ENCODE data around the gene BMF. TPM values are rescaled to one million over a fixed set of nuclear protein-coding genes. Genes with fewer than 3 reads are reported as not detected.

The BMF gene
- total RNA-seq, 1 donor from 2014 or later = 23.0 TPM

- Mint-ChIP-seq H3K27ac (ENCODE audit: unreplicated experiment) (peak overlapping the region; percentile 81), H3K4me3 (peak overlapping the region; percentile 31), H3K27me3 (ENCODE audit: low read depth) (peaks cover 2% of the 10 kb centered on the region), H3K36me3 (ENCODE audit: low read depth) (no peaks in the 10 kb centered on the region), H3K4me1 (peaks cover 26% of the 10 kb centered on the region), H3K9me3 (no peaks in the 10 kb centered on the region)
- DNase-seq (ENCODE audit: low read depth, low spot score) = no peak
- no peak for TF ChIP-seq CTCF (conservative IDR thresholded peaks at IDR 0.05)
Measured at GRCh38 chr15:40054855-40055575, 53.7 kb downstream of the BMF start.

GRCh38 chr15:40054605-40054854 is 54.1 kb downstream of the BMF start:
- no peak for TF ChIP-seq CTCF (conservative IDR thresholded peaks at IDR 0.05)
- H3K4me1 Mint-ChIP-seq = peaks cover 27% of the 10 kb centered on the region
- no peaks in the 10 kb centered on the region for H3K9me3 Mint-ChIP-seq

DNA sequence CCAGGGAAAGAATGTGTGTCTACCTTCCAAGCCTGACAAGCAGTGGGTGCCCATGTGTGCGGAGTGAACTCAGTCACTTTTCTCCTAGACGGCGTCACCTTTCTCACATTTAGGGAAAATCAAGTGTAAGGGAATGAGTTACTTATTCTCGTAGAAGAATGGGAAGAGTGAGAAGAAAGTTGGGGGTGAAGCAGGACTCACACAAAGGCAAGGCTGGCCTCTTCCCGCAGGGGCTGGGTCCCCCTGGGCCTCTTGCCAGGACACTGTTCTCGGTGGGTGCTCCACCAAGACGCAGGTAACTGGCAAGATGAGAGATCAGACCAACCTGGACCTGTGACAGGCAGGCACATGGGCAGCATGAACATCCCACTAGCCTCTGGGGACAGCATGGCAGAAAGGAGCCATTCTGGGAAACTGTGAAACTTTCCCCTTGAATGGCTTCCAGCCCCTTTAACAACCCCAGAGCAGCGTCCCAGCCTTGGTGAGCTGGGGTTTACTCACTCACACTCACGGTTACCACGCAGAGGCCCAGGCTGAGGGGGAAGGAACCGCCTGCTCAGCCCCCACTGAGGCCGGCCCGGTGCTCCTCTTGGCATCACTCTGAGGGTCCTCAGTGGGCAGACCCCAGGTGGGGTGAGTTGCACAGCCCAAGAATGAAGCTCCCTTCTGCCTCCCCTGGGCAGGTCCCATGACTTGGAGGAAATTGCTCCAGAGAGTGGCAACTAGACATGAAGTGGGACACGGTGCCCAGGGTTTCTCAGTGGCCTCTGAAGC is 54.7 kb downstream of the BMF start:
- Mint-ChIP-seq H3K4me1 (peaks cover 27% of the 10 kb centered on the region), H3K36me3 (ENCODE audit: low read depth) (no peaks in the 10 kb centered on the region), H3K27ac (ENCODE audit: unreplicated experiment) (peak overlapping the region; percentile 74), H3K4me3 (no peak overlapping the region), H3K27me3 (ENCODE audit: low read depth) (peaks cover 2% of the 10 kb centered on the region), H3K9me3 (no peaks in the 10 kb centered on the region)
- no peak for TF ChIP-seq CTCF (conservative IDR thresholded peaks at IDR 0.05)
- DNase-seq (ENCODE audit: low read depth, low spot score) = no peak

More at GRCh38 chr15:40054605-40054854, 54.1 kb downstream of the BMF start:
- Mint-ChIP-seq H3K27ac (ENCODE audit: unreplicated experiment) (no peak overlapping the region), H3K27me3 (ENCODE audit: low read depth) (peaks cover 2% of the 10 kb centered on the region), H3K36me3 (ENCODE audit: low read depth) (no peaks in the 10 kb centered on the region), H3K4me3 (no peak overlapping the region)
- DNase-seq (ENCODE audit: low read depth, low spot score) = no peak

GRCh38 chr15:40053079-40053830 is 55.4 kb downstream of the BMF start:
- H3K4me1 Mint-ChIP-seq = peaks cover 28% of the 10 kb centered on the region
- H3K36me3 Mint-ChIP-seq (ENCODE audit: low read depth) = no peaks in the 10 kb centered on the region
- H3K27ac Mint-ChIP-seq (ENCODE audit: unreplicated experiment) = peak overlapping the region; percentile 74
- no peak for DNase-seq (ENCODE audit: low read depth, low spot score)
- TF ChIP-seq CTCF (conservative IDR thresholded peaks at IDR 0.05) = no peak
- H3K4me3 Mint-ChIP-seq = no peak overlapping the region
- H3K9me3 Mint-ChIP-seq = no peaks in the 10 kb centered on the region
- H3K27me3 Mint-ChIP-seq (ENCODE audit: low read depth) = peaks cover 2% of the 10 kb centered on the region

DNA sequence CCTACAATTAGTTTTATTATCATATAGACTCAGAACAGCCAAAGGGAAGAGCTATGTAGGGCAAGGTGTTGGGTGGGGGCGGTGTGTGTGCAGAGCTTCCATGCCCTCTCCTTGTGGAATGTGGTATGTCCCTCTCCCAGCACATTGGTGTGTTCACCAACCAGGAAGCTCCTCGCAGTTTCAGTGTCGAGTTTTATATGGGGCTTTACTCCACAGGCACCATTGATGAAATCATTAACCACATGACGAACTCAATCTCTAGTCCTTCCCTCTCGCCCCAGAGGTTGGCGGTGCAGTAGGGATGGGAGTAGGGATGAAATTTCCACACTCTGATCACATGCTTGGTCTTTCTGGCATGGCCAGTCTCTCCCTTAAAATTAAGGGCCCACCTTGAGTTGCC is 56.1 kb downstream of the BMF start:
- Mint-ChIP-seq H3K27me3 (ENCODE audit: low read depth) (peaks cover 2% of the 10 kb centered on the region), H3K27ac (ENCODE audit: unreplicated experiment) (peak overlapping the region; percentile 9), H3K9me3 (no peaks in the 10 kb centered on the region), H3K4me1 (peaks cover 31% of the 10 kb centered on the region), H3K4me3 (no peak overlapping the region), H3K36me3 (ENCODE audit: low read depth) (no peaks in the 10 kb centered on the region)
- TF ChIP-seq CTCF (conservative IDR thresholded peaks at IDR 0.05) = no peak
- DNase-seq (ENCODE audit: low read depth, low spot score) = no peak

Measured in neural crest cell (in vitro differentiated cells).